Skeletal muscle tissue (tissue), 4 donors: ENCODE results near the gene PIAS2. TPM values are rescaled to one million over a fixed set of nuclear protein-coding genes. Genes with fewer than 3 reads are reported as not detected.

Source experiments
- H3K27ac ChIP-seq: one replicate; pipeline ENCODE4 v1.7.0; 2013; ENCODE audit warnings: mild to moderate bottlenecking, low read depth, low read length, inconsistent platforms
- H3K27me3 ChIP-seq, 3 donors: one replicate each; pipeline ENCODE4 v1.7.0; 2013; ENCODE audit warnings: low read length in 3 of 3; ENCODE audit not compliant: control insufficient read depth in 3 of 3, insufficient read depth in 3 of 3
- H3K36me3 ChIP-seq, 3 donors: one replicate each; pipeline ENCODE4 v1.7.0; 2013; ENCODE audit warnings: low read length in 3 of 3; ENCODE audit not compliant: control insufficient read depth in 3 of 3, insufficient read depth in 3 of 3
- H3K4me1 ChIP-seq, 3 donors: one replicate each; pipeline ENCODE4 v1.7.0; 2013; ENCODE audit warnings: low read length in 3 of 3, mild to moderate bottlenecking in 3 of 3; ENCODE audit not compliant: control insufficient read depth in 3 of 3, insufficient read depth in 3 of 3
- H3K4me3 ChIP-seq, 3 donors: one replicate each; pipeline ENCODE4 v1.7.0; 2013; ENCODE audit warnings: low read length in 3 of 3
- H3K9ac ChIP-seq, 3 donors: one replicate each; pipeline ENCODE4 v1.7.0; 2013; ENCODE audit warnings: low read length in 3 of 3, mild to moderate bottlenecking in 3 of 3, moderate library complexity in 2 of 3, low read depth in 1 of 3
- H3K9me3 ChIP-seq, 3 donors: one replicate each; pipeline ENCODE4 v1.7.0; 2013; ENCODE audit warnings: low read length in 3 of 3; ENCODE audit not compliant: control insufficient read depth in 3 of 3
- total RNA-seq: library from RNA; depleted of rRNA; stranded (reverse); fragments of >200 nt; gene quantifications from one replicate; pipeline ENCODE4 v1.2.3, GENCODE V29; 2014
- donor health status: Osteomylitis.

The PIAS2 gene
- total RNA-seq, 1 donor from 2014 or later, result 35.5 TPM

GRCh38 chr18:46770708-46771107 lies 146.6 kb downstream of the PIAS2 start:
- Histone ChIP-seq H3K4me1 (peaks cover 11 to 36% (median 28%) of the 10 kb centered on the region in 3 donors), H3K9ac (no peak overlapping the region), H3K27me3 (no peaks in the 10 kb centered on the region), H3K27ac (no peak overlapping the region), H3K36me3 (no peaks in the 10 kb centered on the region), H3K9me3 (no peaks in the 10 kb centered on the region), H3K4me3 (no peak overlapping the region)

GRCh38 chr18:46768166-46768921 lies 149.0 kb downstream of the PIAS2 start:
- H3K4me3 ChIP-seq, result no peak overlapping the region
- no peaks in the 10 kb centered on the region for H3K27me3 ChIP-seq
- H3K36me3 ChIP-seq, result no peaks in the 10 kb centered on the region
- H3K9me3 ChIP-seq, result no peaks in the 10 kb centered on the region
- peak overlapping the region; percentile 94 for H3K27ac ChIP-seq
- peaks cover 11 to 36% (median 28%) of the 10 kb centered on the region in 3 donors for H3K4me1 ChIP-seq
- H3K9ac ChIP-seq, result peak overlapping the region in 2 of 3 donors; percentile 45 to 69

- H3K9me3 ChIP-seq, result no peaks in the 10 kb centered on the region
- no peaks in the 10 kb centered on the region for H3K27me3 ChIP-seq
- H3K9ac ChIP-seq, result no peak overlapping the region
- H3K4me3 ChIP-seq, result no peak overlapping the region
- H3K4me1 ChIP-seq, result peaks cover 11 to 25% (median 20%) of the 10 kb centered on the region in 3 donors
- no peak overlapping the region for H3K27ac ChIP-seq
- H3K36me3 ChIP-seq, result no peaks in the 10 kb centered on the region
These were observed 150.1 kb downstream of the PIAS2 start for GRCh38 chr18:46767217-46767616.

- no peak overlapping the region for H3K27ac ChIP-seq
- H3K9me3 ChIP-seq, result no peaks in the 10 kb centered on the region
- no peaks in the 10 kb centered on the region for H3K36me3 ChIP-seq
- no peak overlapping the region for H3K9ac ChIP-seq
- H3K4me3 ChIP-seq, result no peak overlapping the region
- no peaks in the 10 kb centered on the region for H3K27me3 ChIP-seq
- H3K4me1 ChIP-seq, result peaks cover 11 to 29% (median 16%) of the 10 kb centered on the region in 3 donors
These were observed 152.7 kb downstream of the PIAS2 start for GRCh38 chr18:46764586-46764985.

- H3K9me3 ChIP-seq, result no peaks in the 10 kb centered on the region
- no peak overlapping the region for H3K27ac ChIP-seq
- no peak overlapping the region for H3K9ac ChIP-seq
- H3K4me3 ChIP-seq, result no peak overlapping the region
- H3K36me3 ChIP-seq, result no peaks in the 10 kb centered on the region
- peaks cover 0 to 5% (median 2%) of the 10 kb centered on the region in 3 donors for H3K27me3 ChIP-seq
- H3K4me1 ChIP-seq, result peaks cover 0 to 16% (median 7%) of the 10 kb centered on the region in 3 donors
These were observed 156.1 kb downstream of the PIAS2 start for GRCh38 chr18:46761059-46761769.

- H3K27me3 ChIP-seq, result peaks cover 1 to 5% (median 4%) of the 10 kb centered on the region in 3 donors
- peaks cover 0 to 28% (median 17%) of the 10 kb centered on the region in 3 donors for H3K4me1 ChIP-seq
These were observed 157.4 kb downstream of the PIAS2 start for GRCh38 chr18:46759890-46760289.

GRCh38 chr18:46756559-46757201 lies 160.6 kb downstream of the PIAS2 start, which contains the start of gene ST8SIA5:
ST8SIA5 (minus strand) TSS chr18:46757053; CDS start chr18:46756508, 545 bp downstream.
- Histone ChIP-seq H3K27ac (peak within 1 kb of the TSS; percentile 81), H3K36me3 (no peaks in the 10 kb centered on the region), H3K9me3 (no peaks in the 10 kb centered on the region), H3K9ac (peak within 1 kb of the TSS; percentile 59 to 75 (median 75)), H3K4me1 (peaks cover 0 to 45% (median 25%) of the 10 kb centered on the region in 3 donors), H3K27me3 (peaks cover 3 to 5% (median 4%) of the 10 kb centered on the region in 3 donors), H3K4me3 (peak within 1 kb of the TSS; percentile 54 to 72 (median 61))

More at GRCh38 chr18:46759890-46760289, 157.4 kb downstream of the PIAS2 start:
- Histone ChIP-seq H3K9ac (no peak overlapping the region), H3K9me3 (no peaks in the 10 kb centered on the region), H3K27ac (no peak overlapping the region), H3K4me3 (no peak overlapping the region), H3K36me3 (no peaks in the 10 kb centered on the region)

- Histone ChIP-seq H3K9me3 (no peaks in the 10 kb centered on the region), H3K4me1 (peaks cover 0 to 45% (median 25%) of the 10 kb centered on the region in 3 donors), H3K27me3 (peaks cover 3 to 5% (median 4%) of the 10 kb centered on the region in 3 donors), H3K27ac (peak overlapping the region; percentile 81), H3K9ac (peak overlapping the region in 2 of 3 donors; percentile 75), H3K4me3 (peak overlapping the region; percentile 54 to 72 (median 61)), H3K36me3 (no peaks in the 10 kb centered on the region)
These were observed 161.2 kb downstream of the PIAS2 start for GRCh38 chr18:46756025-46756558.

- Histone ChIP-seq H3K27me3 (peaks cover 3 to 5% (median 4%) of the 10 kb centered on the region in 3 donors), H3K9me3 (no peaks in the 10 kb centered on the region), H3K27ac (peak overlapping the region; percentile 81), H3K4me1 (peaks cover 0 to 39% (median 25%) of the 10 kb centered on the region in 3 donors), H3K4me3 (peak overlapping the region; percentile 54 to 72 (median 61)), H3K9ac (peak overlapping the region in 2 of 3 donors; percentile 75), H3K36me3 (no peaks in the 10 kb centered on the region)
These were observed 161.8 kb downstream of the PIAS2 start for GRCh38 chr18:46755315-46756024.
